Mucosa of rectum (tissue), 2 donors: Measurements from ENCODE around the gene PLA2R1.

Experiments used
- H3K27ac ChIP-seq, 2 donors: one replicate each; pipeline ENCODE4 v1.7.0; 2013; ENCODE audit warnings: inconsistent platforms in 2 of 2, low read depth in 2 of 2, low read length in 2 of 2
- H3K27me3 ChIP-seq, 2 donors: one replicate each; pipeline ENCODE4 v1.7.0; 2013; ENCODE audit warnings: low read length in 2 of 2; ENCODE audit not compliant: control insufficient read depth in 2 of 2, insufficient read depth in 2 of 2
- H3K36me3 ChIP-seq, 2 donors: one replicate each; pipeline ENCODE4 v1.7.0; 2013; ENCODE audit warnings: low read length in 2 of 2; ENCODE audit not compliant: control insufficient read depth in 2 of 2, insufficient read depth in 2 of 2
- H3K4me1 ChIP-seq, 2 donors: one replicate each; pipeline ENCODE4 v1.7.0; 2013; ENCODE audit warnings: low read length in 2 of 2, mild to moderate bottlenecking in 1 of 2; ENCODE audit not compliant: control insufficient read depth in 2 of 2, insufficient read depth in 2 of 2
- H3K4me3 ChIP-seq, 2 donors: one replicate each; pipeline ENCODE4 v1.7.0; 2013; ENCODE audit warnings: low read length in 2 of 2
- H3K9ac ChIP-seq, 2 donors: one replicate each; pipeline ENCODE4 v1.7.0; 2013; ENCODE audit warnings: low read length in 2 of 2, low read depth in 1 of 2, mild to moderate bottlenecking in 1 of 2
- H3K9me3 ChIP-seq, 2 donors: one replicate each; pipeline ENCODE4 v1.7.0; 2013; ENCODE audit warnings: low read length in 2 of 2; ENCODE audit not compliant: control insufficient read depth in 2 of 2
- donor health status: healthy.
- donor health status: Normal muscosa, but diverticular disease.

Gene PLA2R1

GRCh38 chr2:160062292-160063005 is at the start of gene PLA2R1:
TSS of gene PLA2R1 (minus strand) at chr2:160062615. CDS start at chr2:160062403, 212 bp downstream.
- Histone ChIP-seq H3K4me3 (peak within 1 kb of the TSS; percentile 82 to 84), H3K9me3 (no peaks in the 10 kb centered on the region), H3K27me3 (no peaks in the 10 kb centered on the region), H3K9ac (peak within 1 kb of the TSS; percentile 60 to 68), H3K27ac (peak within 1 kb of the TSS in 1 of 2 donors; percentile 52), H3K36me3 (no peaks in the 10 kb centered on the region), H3K4me1 (peaks cover 6 to 11% of the 10 kb centered on the region in 2 donors)

- H3K36me3 ChIP-seq = peaks cover under 1 to 9% of the 10 kb centered on the region in 2 donors
- H3K27ac ChIP-seq = no peak overlapping the region
- H3K4me3 ChIP-seq = no peak overlapping the region
- H3K4me1 ChIP-seq = peaks cover 0 to 5% of the 10 kb centered on the region in 2 donors
- no peaks in the 10 kb centered on the region for H3K27me3 ChIP-seq
- no peak overlapping the region for H3K9ac ChIP-seq
- no peaks in the 10 kb centered on the region for H3K9me3 ChIP-seq
Observed at GRCh38 chr2:160110674-160111239, 48.3 kb upstream of the PLA2R1 start.

GRCh38 chr2:160109939-160110673 is 47.7 kb upstream of the PLA2R1 start:
- H3K27me3 ChIP-seq = no peaks in the 10 kb centered on the region
- peaks cover 0 to 5% of the 10 kb centered on the region in 2 donors for H3K4me1 ChIP-seq
- H3K9me3 ChIP-seq = no peaks in the 10 kb centered on the region
- H3K9ac ChIP-seq = no peak overlapping the region
- no peak overlapping the region for H3K27ac ChIP-seq
- no peak overlapping the region for H3K4me3 ChIP-seq
- peaks cover 3 to 9% of the 10 kb centered on the region in 2 donors for H3K36me3 ChIP-seq

- H3K4me1 ChIP-seq = peaks cover 0 to 4% of the 10 kb centered on the region in 2 donors
- H3K36me3 ChIP-seq = peaks cover 3 to 9% of the 10 kb centered on the region in 2 donors
- no peaks in the 10 kb centered on the region for H3K9me3 ChIP-seq
- H3K4me3 ChIP-seq = no peak overlapping the region
- no peaks in the 10 kb centered on the region for H3K27me3 ChIP-seq
- H3K9ac ChIP-seq = peak overlapping the region in 1 of 2 donors; percentile 1
- H3K27ac ChIP-seq = no peak overlapping the region
Observed at GRCh38 chr2:160109243-160109642, 46.8 kb upstream of the PLA2R1 start.

GRCh38 chr2:160108646-160109045 is 46.2 kb upstream of the PLA2R1 start:
- Histone ChIP-seq H3K4me1 (no peaks in the 10 kb centered on the region), H3K36me3 (peaks cover 3 to 9% of the 10 kb centered on the region in 2 donors), H3K27ac (no peak overlapping the region)

DNA sequence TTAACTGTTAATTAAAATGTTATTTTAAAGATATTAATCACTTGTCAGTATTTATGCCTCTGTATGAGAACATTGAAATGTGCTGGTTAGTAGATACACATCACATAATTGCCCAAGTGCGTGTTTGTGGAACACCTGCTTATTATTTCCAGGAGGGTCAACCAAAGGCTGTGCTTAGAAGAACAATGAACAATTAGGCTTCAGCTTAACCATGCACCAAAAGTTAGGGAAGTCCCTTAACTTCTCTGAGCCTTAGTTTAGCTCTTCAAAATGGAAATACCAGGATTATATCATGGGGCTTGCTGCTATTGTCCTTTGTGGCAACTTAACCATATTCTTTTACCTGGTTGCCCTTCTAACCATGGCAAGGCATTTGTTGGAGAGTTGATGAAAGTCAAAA is 43.0 kb upstream of the PLA2R1 start:
- Histone ChIP-seq H3K27ac (no peak overlapping the region), H3K4me1 (no peaks in the 10 kb centered on the region), H3K36me3 (peaks cover 3 to 9% of the 10 kb centered on the region in 2 donors), H3K27me3 (no peaks in the 10 kb centered on the region), H3K9me3 (no peaks in the 10 kb centered on the region), H3K4me3 (no peak overlapping the region), H3K9ac (no peak overlapping the region)

More at GRCh38 chr2:160108646-160109045, 46.2 kb upstream of the PLA2R1 start:
- H3K4me3 ChIP-seq = no peak overlapping the region
- H3K9me3 ChIP-seq = no peaks in the 10 kb centered on the region
- no peak overlapping the region for H3K9ac ChIP-seq
- H3K27me3 ChIP-seq = no peaks in the 10 kb centered on the region

DNA sequence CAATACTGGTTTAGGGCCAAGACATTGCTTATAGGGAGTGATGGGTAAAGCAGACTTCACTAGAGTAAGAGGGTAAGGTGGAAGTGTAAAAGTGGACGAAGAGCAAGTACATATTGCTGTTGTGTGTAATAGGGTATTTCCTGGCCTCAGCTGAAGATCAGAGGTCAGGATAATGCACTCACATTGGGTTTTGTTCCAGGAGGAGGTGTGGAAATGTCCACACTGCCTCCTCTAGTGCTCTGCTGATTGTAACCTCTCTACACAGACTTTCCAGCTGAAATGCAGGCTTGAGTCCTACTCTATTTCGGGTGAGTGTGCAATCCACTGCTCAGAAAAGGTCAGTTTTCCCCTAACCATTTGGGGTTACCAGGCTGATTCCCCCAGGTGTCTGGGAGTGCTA is 41.7 kb upstream of the PLA2R1 start:
- no peaks in the 10 kb centered on the region for H3K9me3 ChIP-seq
- H3K4me1 ChIP-seq = no peaks in the 10 kb centered on the region
- H3K27ac ChIP-seq = no peak overlapping the region
- H3K27me3 ChIP-seq = no peaks in the 10 kb centered on the region
- no peak overlapping the region for H3K9ac ChIP-seq
- H3K36me3 ChIP-seq = peaks cover 3 to 7% of the 10 kb centered on the region in 2 donors
- H3K4me3 ChIP-seq = no peak overlapping the region

- H3K27me3 ChIP-seq = no peaks in the 10 kb centered on the region
- peaks cover 0 to 5% of the 10 kb centered on the region in 2 donors for H3K4me1 ChIP-seq
- H3K9me3 ChIP-seq = peaks cover 0 to 4% of the 10 kb centered on the region in 2 donors
- H3K4me3 ChIP-seq = no peak overlapping the region
- no peaks in the 10 kb centered on the region for H3K36me3 ChIP-seq
- no peak overlapping the region for H3K9ac ChIP-seq
- H3K27ac ChIP-seq = no peak overlapping the region
Observed at GRCh38 chr2:160097326-160097725, 34.9 kb upstream of the PLA2R1 start.

DNA sequence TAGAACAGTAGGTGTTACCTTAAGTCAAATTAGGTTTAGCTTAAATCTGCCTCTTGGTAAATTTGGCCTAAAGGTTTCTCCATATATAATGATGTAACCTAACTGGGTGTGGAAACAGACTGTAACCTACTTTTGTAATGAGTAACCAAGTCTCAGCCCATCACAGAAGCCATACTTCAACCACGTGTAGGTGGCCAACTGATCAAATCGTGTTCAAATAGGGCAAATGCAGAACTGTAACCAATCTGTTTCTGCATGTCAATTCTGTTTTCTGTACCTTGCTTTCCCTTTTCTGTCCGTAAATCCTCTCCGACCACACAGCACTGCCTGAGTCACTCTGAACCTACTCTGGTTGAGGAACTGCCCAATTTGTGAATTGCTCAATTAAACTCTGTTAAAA is 34.0 kb upstream of the PLA2R1 start:
- Histone ChIP-seq H3K9me3 (peaks cover under 1 to 4% of the 10 kb centered on the region in 2 donors), H3K4me3 (no peak overlapping the region), H3K36me3 (no peaks in the 10 kb centered on the region), H3K9ac (no peak overlapping the region), H3K27ac (no peak overlapping the region), H3K4me1 (peaks cover 0 to 5% of the 10 kb centered on the region in 2 donors), H3K27me3 (no peaks in the 10 kb centered on the region)

DNA sequence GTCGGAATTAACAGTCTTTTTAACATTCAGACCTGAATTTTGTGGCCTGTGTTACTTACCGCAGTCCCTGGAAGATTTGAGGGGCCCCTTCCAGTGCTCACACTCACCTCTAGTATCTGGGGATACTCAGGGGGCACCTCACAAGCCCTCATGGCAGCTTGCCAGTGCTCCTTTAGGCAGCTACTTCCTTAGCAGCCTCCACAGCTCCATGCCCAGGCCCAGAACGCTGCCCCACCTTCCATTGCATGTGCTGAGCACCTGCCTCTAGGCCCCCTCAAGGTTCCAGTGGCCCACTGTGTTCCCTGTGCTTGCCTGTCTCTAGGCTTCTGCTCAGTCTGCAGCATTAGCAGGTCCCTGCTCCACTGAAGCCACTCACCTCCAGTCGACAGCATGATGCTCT is 30.0 kb upstream of the PLA2R1 start:
- H3K9me3 ChIP-seq = peaks cover 13 to 20% of the 10 kb centered on the region in 2 donors
- H3K9ac ChIP-seq = no peak overlapping the region
- H3K27ac ChIP-seq = no peak overlapping the region
- no peaks in the 10 kb centered on the region for H3K27me3 ChIP-seq
- H3K4me3 ChIP-seq = no peak overlapping the region
- H3K4me1 ChIP-seq = no peaks in the 10 kb centered on the region
- H3K36me3 ChIP-seq = no peaks in the 10 kb centered on the region
